Erythroblast (primary cell): ENCODE measurements around the gene CFAP47.

Experiments
- GATA1 ChIP-seq: IDR thresholded peaks from 2 replicates; pipeline ENCODE4 v1.6.1; 2011; ENCODE audit warnings: low read depth, mild to moderate bottlenecking, control low read depth, low read length, moderate library complexity
- POLR2A ChIP-seq: IDR thresholded peaks from 2 replicates; pipeline ENCODE4 v1.6.1; 2011; ENCODE audit warnings: mild to moderate bottlenecking, low read length

DNA sequence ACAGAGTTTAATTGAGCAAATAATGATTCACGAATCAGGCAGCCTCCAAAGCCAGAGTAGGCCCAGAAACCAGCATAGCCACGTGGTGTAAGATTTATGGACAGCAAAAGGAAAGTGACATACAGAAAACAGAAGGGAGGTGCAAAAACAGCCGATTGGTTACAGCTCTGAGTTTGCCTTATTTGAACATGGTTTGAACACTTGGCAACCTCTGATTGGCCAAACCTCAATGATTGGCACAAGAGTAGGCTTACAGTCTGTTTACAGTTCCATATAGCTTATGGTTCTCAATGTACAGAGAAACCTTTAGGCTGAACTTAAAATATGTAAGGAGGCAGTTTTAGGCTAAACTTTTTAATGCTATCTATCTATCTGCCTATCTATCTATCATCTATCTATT, 394.8 kb downstream of the CFAP47 start:
- TF ChIP-seq POLR2A (no peak), GATA1 (no peak)
